ENCODE measurements around the gene CNTNAP2.
"Not testable (repeated sequence)": the region's sequence is repeated elsewhere in the genome, so short reads cannot be mapped to it uniquely, and the experiment has no call there.

Gene CNTNAP2

DNA sequence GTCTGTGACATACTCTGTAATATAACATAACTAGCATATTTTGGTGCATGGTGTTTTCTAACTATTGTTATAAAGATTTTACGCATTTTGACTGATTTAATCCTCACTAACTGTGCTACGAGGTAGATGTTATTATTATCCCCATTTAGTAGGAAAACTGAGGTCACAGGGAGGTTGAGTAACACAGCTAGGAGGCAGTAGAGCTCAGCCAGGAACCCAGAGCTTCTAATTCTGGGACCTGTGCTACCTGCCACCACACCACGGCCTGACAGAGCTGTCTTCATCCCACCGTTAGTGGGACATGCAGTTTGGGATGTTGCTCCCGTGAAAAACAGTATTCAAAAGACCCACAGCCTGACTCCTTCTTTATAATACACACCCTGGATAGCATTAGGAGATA is 962.5 kb downstream of the CNTNAP2 start:
- Histone ChIP-seq H3K4me1 (ENCODE audit: insufficient read depth, low read length) (no peaks in the 10 kb centered on the region), H3K9ac (ENCODE audit: low read depth, low read length) (no peak overlapping the region), H3K27me3 (ENCODE audit: insufficient read depth, low read length) (no peaks in the 10 kb centered on the region), H3K27ac (ENCODE audit: low read length) (no peak overlapping the region), H3K9me3 (ENCODE audit: insufficient read depth, low read depth, low read length) (no peaks in the 10 kb centered on the region), H3K36me3 (ENCODE audit: insufficient read depth, low read depth, low read length) (no peaks in the 10 kb centered on the region), H3K4me3 (ENCODE audit: low read length) (no peak overlapping the region)

DNA sequence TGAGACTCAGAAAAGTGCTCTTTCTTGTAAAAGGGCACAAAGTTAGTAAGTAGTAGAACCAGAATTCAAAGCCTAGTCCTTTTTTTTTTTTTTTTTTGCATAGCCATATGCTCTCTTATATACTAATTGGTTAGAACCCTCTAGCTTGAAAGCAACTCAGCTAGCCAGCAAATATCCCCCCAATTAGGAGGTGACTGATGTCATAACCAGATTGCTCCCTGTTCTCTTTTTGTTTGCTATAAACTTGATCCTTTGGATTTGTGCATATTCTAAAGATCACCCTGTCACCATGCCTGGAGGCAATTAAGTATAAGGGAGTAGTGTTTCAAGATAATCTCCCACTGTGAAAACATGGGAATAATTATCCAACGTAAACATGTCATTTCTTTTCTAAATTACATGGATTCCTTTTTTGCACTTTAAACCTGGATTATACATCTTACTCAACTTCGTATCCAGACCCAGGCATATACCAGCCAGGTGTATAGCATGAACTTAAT is 963.4 kb downstream of the CNTNAP2 start:
- no peak overlapping the region for H3K27ac ChIP-seq (ENCODE audit: low read length)
- H3K36me3 ChIP-seq (ENCODE audit: insufficient read depth, low read depth, low read length) = no peaks in the 10 kb centered on the region
- no peaks in the 10 kb centered on the region for H3K9me3 ChIP-seq (ENCODE audit: insufficient read depth, low read depth, low read length)
- no peak overlapping the region for H3K4me3 ChIP-seq (ENCODE audit: low read length)
- no peaks in the 10 kb centered on the region for H3K4me1 ChIP-seq (ENCODE audit: insufficient read depth, low read length)
- H3K9ac ChIP-seq (ENCODE audit: low read depth, low read length) = no peak overlapping the region
- H3K27me3 ChIP-seq (ENCODE audit: insufficient read depth, low read length) = no peaks in the 10 kb centered on the region

DNA sequence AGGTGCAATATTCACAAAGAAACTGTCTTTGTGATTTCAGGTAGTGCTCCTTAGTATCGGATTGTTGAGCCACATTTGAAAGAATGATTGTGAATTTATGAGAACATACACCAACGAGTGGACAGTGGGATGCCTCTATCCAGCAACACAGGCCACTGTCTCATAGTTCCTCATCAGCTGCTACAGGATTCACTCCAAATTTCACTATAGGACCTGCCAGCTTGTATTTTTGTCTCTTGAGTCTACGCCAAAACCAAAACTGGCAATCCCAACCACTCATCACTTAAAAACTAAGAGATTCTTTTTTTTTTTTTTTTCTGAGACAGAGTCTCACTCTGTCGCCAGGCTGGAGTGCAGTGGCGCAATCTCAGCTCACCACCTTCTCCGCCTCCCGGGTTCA is 964.5 kb downstream of the CNTNAP2 start:
- Histone ChIP-seq H3K9ac (ENCODE audit: low read depth, low read length) (no peak overlapping the region), H3K4me3 (ENCODE audit: low read length) (no peak overlapping the region), H3K9me3 (ENCODE audit: insufficient read depth, low read depth, low read length) (no peaks in the 10 kb centered on the region), H3K27ac (ENCODE audit: low read length) (no peak overlapping the region), H3K36me3 (ENCODE audit: insufficient read depth, low read depth, low read length) (no peaks in the 10 kb centered on the region), H3K4me1 (ENCODE audit: insufficient read depth, low read length) (no peaks in the 10 kb centered on the region), H3K27me3 (ENCODE audit: insufficient read depth, low read length) (no peaks in the 10 kb centered on the region)

DNA sequence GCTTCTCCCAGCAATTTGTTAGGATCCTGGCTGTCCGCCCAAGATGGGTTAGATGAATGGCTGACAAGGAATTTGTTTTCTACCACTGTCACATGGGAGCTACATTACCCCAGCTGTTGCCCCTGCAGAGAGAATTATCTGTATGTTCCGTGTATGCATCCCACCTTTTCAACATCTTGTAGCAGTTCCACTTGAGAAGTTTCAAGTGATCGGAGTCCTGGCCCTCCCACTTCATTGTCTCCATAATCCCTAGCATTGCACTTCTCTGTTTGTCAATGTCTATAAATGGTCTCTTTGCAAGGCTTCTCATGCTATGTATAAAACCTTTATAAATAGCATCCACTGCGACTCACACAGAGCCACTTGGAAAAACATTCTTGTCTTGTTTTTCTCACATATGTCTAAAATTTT is 972.5 kb downstream of the CNTNAP2 start:
- no peaks in the 10 kb centered on the region for H3K27me3 ChIP-seq (ENCODE audit: insufficient read depth, low read length)
- H3K4me1 ChIP-seq (ENCODE audit: insufficient read depth, low read length) = no peaks in the 10 kb centered on the region
- no peak overlapping the region for H3K4me3 ChIP-seq (ENCODE audit: low read length)
- no peaks in the 10 kb centered on the region for H3K36me3 ChIP-seq (ENCODE audit: insufficient read depth, low read depth, low read length)
- no peaks in the 10 kb centered on the region for H3K9me3 ChIP-seq (ENCODE audit: insufficient read depth, low read depth, low read length)
- H3K9ac ChIP-seq (ENCODE audit: low read depth, low read length) = no peak overlapping the region
- no peak overlapping the region for H3K27ac ChIP-seq (ENCODE audit: low read length)

DNA sequence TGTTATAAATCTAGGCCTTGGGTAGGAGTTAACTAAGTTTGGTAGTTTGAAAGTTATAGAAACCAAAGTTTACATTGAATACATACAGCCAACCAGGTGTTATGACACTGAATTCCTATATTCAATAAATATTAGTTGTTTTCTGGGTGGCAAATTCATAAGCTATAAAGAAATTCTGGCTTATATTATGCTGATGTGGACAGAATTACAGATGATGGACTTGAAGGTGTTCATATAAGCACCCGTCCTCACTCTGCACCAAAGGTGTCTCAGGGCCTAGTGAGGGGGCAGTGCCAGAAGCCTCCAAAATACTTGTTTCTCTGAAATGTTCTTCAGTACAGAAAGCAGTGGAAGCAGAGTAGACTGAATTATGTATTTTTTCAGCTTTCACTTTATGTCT is 973.0 kb downstream of the CNTNAP2 start:
- Histone ChIP-seq H3K9me3 (ENCODE audit: insufficient read depth, low read depth, low read length) (no peaks in the 10 kb centered on the region), H3K36me3 (ENCODE audit: insufficient read depth, low read depth, low read length) (no peaks in the 10 kb centered on the region), H3K4me3 (ENCODE audit: low read length) (no peak overlapping the region), H3K9ac (ENCODE audit: low read depth, low read length) (no peak overlapping the region), H3K27ac (ENCODE audit: low read length) (no peak overlapping the region), H3K4me1 (ENCODE audit: insufficient read depth, low read length) (no peaks in the 10 kb centered on the region), H3K27me3 (ENCODE audit: insufficient read depth, low read length) (no peaks in the 10 kb centered on the region)

DNA sequence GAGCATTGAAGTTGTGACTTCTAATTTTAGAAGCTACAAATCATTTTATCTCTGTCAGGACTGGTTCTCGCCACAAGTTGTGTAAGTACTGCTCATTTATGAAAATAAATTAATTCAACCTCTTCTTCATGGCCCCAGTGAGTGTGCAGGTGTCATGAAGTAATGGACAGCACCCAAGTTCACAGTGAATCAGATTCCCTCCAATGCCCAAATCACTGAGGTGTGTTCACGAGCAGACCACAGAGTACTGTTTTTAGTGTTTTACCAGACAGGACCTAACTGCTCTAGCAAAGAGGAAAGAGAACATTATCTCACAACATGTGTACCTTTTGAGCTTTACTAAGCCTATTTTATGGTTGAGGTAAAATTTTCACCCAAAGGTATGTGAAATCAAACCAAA is 980.0 kb downstream of the CNTNAP2 start:
- no peaks in the 10 kb centered on the region for H3K27me3 ChIP-seq (ENCODE audit: insufficient read depth, low read length)
- H3K4me1 ChIP-seq (ENCODE audit: insufficient read depth, low read length) = no peaks in the 10 kb centered on the region
- no peak overlapping the region for H3K9ac ChIP-seq (ENCODE audit: low read depth, low read length)
- no peak overlapping the region for H3K27ac ChIP-seq (ENCODE audit: low read length)
- H3K9me3 ChIP-seq (ENCODE audit: insufficient read depth, low read depth, low read length) = no peaks in the 10 kb centered on the region
- H3K4me3 ChIP-seq (ENCODE audit: low read length) = no peak overlapping the region
- no peaks in the 10 kb centered on the region for H3K36me3 ChIP-seq (ENCODE audit: insufficient read depth, low read depth, low read length)

DNA sequence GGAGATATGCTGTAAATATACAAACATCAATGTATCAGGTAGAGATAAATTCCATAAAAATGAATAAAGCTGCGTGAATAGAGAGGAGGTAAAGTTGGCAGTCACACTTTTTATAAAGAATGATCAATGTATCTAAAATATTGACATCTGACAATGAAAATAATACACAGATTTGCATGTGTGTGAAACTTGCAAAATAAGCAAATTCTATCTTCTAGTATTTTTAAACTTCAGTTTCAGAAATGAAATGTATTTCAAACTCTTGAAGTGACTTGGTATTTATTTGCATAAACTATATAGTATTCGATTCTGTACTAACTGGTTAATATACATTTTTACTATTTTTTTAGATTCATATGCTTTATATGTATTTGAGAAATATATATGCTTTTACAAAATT is 986.6 kb downstream of the CNTNAP2 start:
- Histone ChIP-seq H3K9ac (ENCODE audit: low read depth, low read length) (no peak overlapping the region), H3K36me3 (ENCODE audit: insufficient read depth, low read depth, low read length) (no peaks in the 10 kb centered on the region), H3K4me3 (ENCODE audit: low read length) (no peak overlapping the region), H3K27ac (ENCODE audit: low read length) (no peak overlapping the region), H3K27me3 (ENCODE audit: insufficient read depth, low read length) (no peaks in the 10 kb centered on the region), H3K9me3 (ENCODE audit: insufficient read depth, low read depth, low read length) (no peaks in the 10 kb centered on the region), H3K4me1 (ENCODE audit: insufficient read depth, low read length) (no peaks in the 10 kb centered on the region)

DNA sequence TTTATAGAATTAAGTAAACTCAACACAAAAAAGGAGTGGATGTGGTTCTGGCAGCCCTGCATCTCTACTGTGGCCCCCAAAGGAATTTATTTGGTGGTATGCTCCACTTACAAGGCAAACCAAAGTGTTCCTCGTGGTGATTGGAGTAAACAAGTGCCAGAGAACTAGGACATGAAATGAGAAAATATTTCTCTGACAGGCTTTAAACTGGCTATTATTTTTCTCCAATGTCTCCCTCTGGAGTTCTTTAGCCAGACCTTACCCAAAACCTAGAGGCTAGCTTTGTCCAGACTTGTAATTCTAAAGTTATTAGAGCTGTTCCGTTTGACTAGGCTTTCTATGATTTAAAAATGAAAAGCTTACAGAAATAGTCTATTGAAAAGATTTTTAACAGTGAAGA is 990.1 kb downstream of the CNTNAP2 start:
- H3K27ac ChIP-seq (ENCODE audit: low read length) = no peak overlapping the region

DNA sequence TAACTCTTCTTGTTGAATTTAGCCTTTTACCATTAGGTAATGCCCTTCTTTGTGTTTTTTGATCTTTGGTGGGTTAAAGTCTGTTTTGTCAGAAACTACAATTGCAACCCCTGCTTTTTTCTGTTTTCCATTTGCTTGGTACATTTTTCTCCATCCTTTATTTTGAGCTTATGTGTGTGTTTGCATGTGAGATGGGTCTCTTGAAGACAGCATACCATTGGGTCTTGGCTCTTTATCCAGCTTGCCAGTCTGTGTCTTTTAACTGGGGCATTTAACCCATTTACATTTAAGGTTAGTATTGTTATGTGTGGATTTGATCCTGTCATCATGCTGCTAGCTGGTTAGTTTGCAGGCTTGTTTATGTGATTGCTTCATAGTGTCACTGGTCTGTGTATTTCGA is 997.9 kb downstream of the CNTNAP2 start:
- H3K4me1 ChIP-seq (ENCODE audit: insufficient read depth, low read length); H3K27me3 ChIP-seq (ENCODE audit: insufficient read depth, low read length); H3K36me3 ChIP-seq (ENCODE audit: insufficient read depth, low read depth, low read length); H3K9ac ChIP-seq (ENCODE audit: low read depth, low read length); H3K4me3 ChIP-seq (ENCODE audit: low read length); H3K27ac ChIP-seq (ENCODE audit: low read length): not testable (repeated sequence)
- H3K9me3 ChIP-seq (ENCODE audit: insufficient read depth, low read depth, low read length) = peaks cover 21% of the 10 kb centered on the region; the same call in 1 of the 2 replicates

More for the DNA sequence above, 990.1 kb downstream of the CNTNAP2 start:
- Histone ChIP-seq H3K4me1 (ENCODE audit: insufficient read depth, low read length) (no peaks in the 10 kb centered on the region), H3K27me3 (ENCODE audit: insufficient read depth, low read length) (no peaks in the 10 kb centered on the region), H3K36me3 (ENCODE audit: insufficient read depth, low read depth, low read length) (no peaks in the 10 kb centered on the region), H3K9ac (ENCODE audit: low read depth, low read length) (no peak overlapping the region), H3K9me3 (ENCODE audit: insufficient read depth, low read depth, low read length) (no peaks in the 10 kb centered on the region), H3K4me3 (ENCODE audit: low read length) (no peak overlapping the region)

DNA sequence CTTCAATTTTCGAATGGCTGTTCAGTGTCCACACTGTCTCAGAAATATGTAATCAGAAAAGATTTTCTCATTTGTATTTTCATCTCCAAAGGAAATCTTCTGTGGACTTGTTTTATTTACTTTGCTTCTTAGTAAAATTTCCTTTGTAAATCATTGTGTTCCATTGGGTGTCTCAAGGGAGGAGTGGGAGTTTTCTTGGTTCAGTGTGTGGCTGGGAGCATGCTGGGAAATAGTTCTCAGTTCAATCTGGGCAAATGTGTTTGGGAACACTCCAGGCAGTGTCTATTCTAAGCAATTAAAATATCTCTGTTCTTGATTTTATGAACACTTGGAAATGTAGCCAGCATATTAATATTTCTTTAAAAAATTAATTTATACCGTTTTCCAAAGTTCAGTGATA is 1019.8 kb downstream of the CNTNAP2 start:
- no peaks in the 10 kb centered on the region for H3K27me3 ChIP-seq (ENCODE audit: insufficient read depth, low read length)
- no peaks in the 10 kb centered on the region for H3K4me1 ChIP-seq (ENCODE audit: insufficient read depth, low read length)
- H3K27ac ChIP-seq (ENCODE audit: low read length) = no peak overlapping the region
- H3K9ac ChIP-seq (ENCODE audit: low read depth, low read length) = no peak overlapping the region
- H3K4me3 ChIP-seq (ENCODE audit: low read length) = no peak overlapping the region
- H3K9me3 ChIP-seq (ENCODE audit: insufficient read depth, low read depth, low read length) = no peaks in the 10 kb centered on the region
- no peaks in the 10 kb centered on the region for H3K36me3 ChIP-seq (ENCODE audit: insufficient read depth, low read depth, low read length)

DNA sequence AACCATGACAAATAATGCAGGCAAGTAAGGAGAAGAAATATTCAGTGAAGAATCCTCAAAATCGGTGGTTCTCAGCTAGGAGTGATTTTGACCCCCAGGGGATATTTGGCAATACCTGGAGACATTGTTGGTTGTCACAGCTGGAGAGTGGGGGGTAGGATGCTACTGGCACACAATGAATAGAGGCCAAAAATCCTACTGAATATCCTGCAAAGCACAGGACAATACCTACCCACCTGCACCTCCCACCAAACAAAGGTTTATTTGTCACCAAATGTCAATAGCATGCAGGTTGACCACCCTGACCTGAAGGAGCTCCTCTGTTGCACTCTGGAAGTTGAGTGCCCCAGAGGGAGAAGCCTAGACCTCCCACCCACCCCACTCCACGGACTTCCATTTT is 1028.6 kb downstream of the CNTNAP2 start:
- no peak overlapping the region for H3K9ac ChIP-seq (ENCODE audit: low read depth, low read length)
- H3K9me3 ChIP-seq (ENCODE audit: insufficient read depth, low read depth, low read length) = no peaks in the 10 kb centered on the region; the same call in 1 of the 2 replicates
- no peaks in the 10 kb centered on the region for H3K27me3 ChIP-seq (ENCODE audit: insufficient read depth, low read length)
- H3K4me1 ChIP-seq (ENCODE audit: insufficient read depth, low read length) = peaks cover 10% of the 10 kb centered on the region; the same call in 1 of the 2 replicates
- H3K36me3 ChIP-seq (ENCODE audit: insufficient read depth, low read depth, low read length) = no peaks in the 10 kb centered on the region
- H3K4me3 ChIP-seq (ENCODE audit: low read length) = no peak overlapping the region
- H3K27ac ChIP-seq (ENCODE audit: low read length) = no peak overlapping the region

DNA sequence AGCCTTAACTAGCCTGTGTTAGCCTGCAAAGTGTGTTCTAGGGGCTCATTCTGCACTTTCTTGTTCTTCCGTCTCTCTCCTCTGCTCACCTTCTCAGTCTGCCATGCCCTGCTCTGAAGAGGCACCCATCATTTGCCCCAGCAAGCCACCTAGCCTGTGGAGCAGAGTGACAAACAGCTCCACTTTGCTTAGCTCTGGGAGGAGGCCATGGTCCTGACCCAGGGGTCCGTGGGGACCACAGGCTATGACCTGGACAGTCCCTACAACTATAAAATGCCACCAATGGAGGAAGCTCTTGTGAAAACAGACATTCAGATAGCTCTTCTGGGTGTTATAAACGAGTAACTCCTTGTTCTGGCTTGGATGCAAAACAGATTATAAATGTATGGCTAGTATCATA is 1029.6 kb downstream of the CNTNAP2 start:
- H3K4me3 ChIP-seq (ENCODE audit: low read length) = no peak overlapping the region
- H3K4me1 ChIP-seq (ENCODE audit: insufficient read depth, low read length) = peaks cover 10% of the 10 kb centered on the region; the same call in 1 of the 2 replicates
- H3K9ac ChIP-seq (ENCODE audit: low read depth, low read length) = no peak overlapping the region
- no peaks in the 10 kb centered on the region; the same call in 1 of the 2 replicates for H3K9me3 ChIP-seq (ENCODE audit: insufficient read depth, low read depth, low read length)
- H3K27ac ChIP-seq (ENCODE audit: low read length) = no peak overlapping the region
- no peaks in the 10 kb centered on the region for H3K36me3 ChIP-seq (ENCODE audit: insufficient read depth, low read depth, low read length)
- no peaks in the 10 kb centered on the region for H3K27me3 ChIP-seq (ENCODE audit: insufficient read depth, low read length)

DNA sequence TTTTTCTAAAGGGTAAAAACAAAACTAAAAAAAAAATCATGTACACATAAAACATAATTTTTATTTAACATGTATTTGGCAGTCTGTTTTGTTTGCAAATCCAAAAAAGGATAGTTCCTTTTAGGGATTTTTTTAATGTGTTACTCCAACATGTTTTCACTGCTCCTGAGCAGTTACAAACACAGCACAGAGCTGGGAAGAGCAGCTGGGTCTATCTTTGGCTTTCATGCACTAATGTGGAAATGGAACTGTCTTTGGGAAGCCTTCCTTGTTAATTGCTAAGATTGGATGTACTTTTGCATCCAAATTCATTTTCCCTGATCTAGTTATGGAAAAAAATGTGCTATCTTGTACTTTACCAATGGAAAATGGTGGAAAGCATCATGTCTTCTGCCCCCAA is 1035.1 kb downstream of the CNTNAP2 start:
- no peaks in the 10 kb centered on the region for H3K4me1 ChIP-seq (ENCODE audit: insufficient read depth, low read length)
- no peaks in the 10 kb centered on the region; the same call in 1 of the 2 replicates for H3K9me3 ChIP-seq (ENCODE audit: insufficient read depth, low read depth, low read length)
- no peak overlapping the region for H3K9ac ChIP-seq (ENCODE audit: low read depth, low read length)
- no peak overlapping the region for H3K4me3 ChIP-seq (ENCODE audit: low read length)
- H3K27me3 ChIP-seq (ENCODE audit: insufficient read depth, low read length) = no peaks in the 10 kb centered on the region
- H3K36me3 ChIP-seq (ENCODE audit: insufficient read depth, low read depth, low read length) = no peaks in the 10 kb centered on the region
- H3K27ac ChIP-seq (ENCODE audit: low read length) = no peak overlapping the region
